MCF 10A (cell line): ENCODE measurements around the gene PRSS22. TPM values are rescaled to one million over a fixed set of nuclear protein-coding genes. Genes with fewer than 3 reads are reported as not detected.

Experiments
- BruUV-seq: library from RNA; stranded (reverse); fragments of 400-500 nt; replicated peaks from 2 replicates; lab custom pipeline; 2021; lab: Mats Ljungman, UMichigan
- CTCF ChIA-PET: fragments of 300-600 bp; sonication (Branson Sonifier 250); formaldehyde crosslinking; extraction: SDS; loops from one replicate; lab custom pipeline; 2021; ENCODE audit warnings: antibody characterized with exemption, inconsistent platforms; lab: Yijun Ruan, JAX
- POLR2A ChIA-PET: fragments of 300-600, 350-650 bp; sonication (Branson Sonifier 250); formaldehyde crosslinking; extraction: SDS; loops from one replicate; lab custom pipeline; 2020; ENCODE audit warnings: antibody characterized with exemption, inconsistent platforms; lab: Yijun Ruan, JAX
- DNase-seq: peaks from one replicate; pipeline ENCODE4 v3.0.0-alpha.2; 2018; ENCODE audit not compliant: unreplicated experiment
- H3K27ac Mint-ChIP-seq: one replicate; pipeline ENCODE4 v1.8.0; 2022; ENCODE audit warnings: mild to moderate bottlenecking, low read depth, mixed read lengths; ENCODE audit not compliant: unreplicated experiment
- H3K27me3 Mint-ChIP-seq: one replicate; pipeline ENCODE4 v1.8.0; 2022; ENCODE audit warnings: mixed read lengths; ENCODE audit not compliant: insufficient read depth, unreplicated experiment
- H3K36me3 Mint-ChIP-seq: one replicate; pipeline ENCODE4 v1.8.0; 2022; ENCODE audit warnings: mild to moderate bottlenecking, moderate library complexity, mixed read lengths; ENCODE audit not compliant: insufficient read depth, unreplicated experiment
- H3K4me1 Mint-ChIP-seq: one replicate; pipeline ENCODE4 v1.8.0; 2022; ENCODE audit warnings: mixed read lengths; ENCODE audit not compliant: insufficient read depth, unreplicated experiment
- H3K4me3 Mint-ChIP-seq: one replicate; pipeline ENCODE4 v1.8.0; 2022; ENCODE audit warnings: mild to moderate bottlenecking, moderate library complexity, mixed read lengths; ENCODE audit not compliant: unreplicated experiment
- H3K9me3 Mint-ChIP-seq: one replicate; pipeline ENCODE4 v1.8.0; 2022; ENCODE audit warnings: mixed read lengths; ENCODE audit not compliant: unreplicated experiment
- CTCF ChIP-seq: fragments of 200-600 bp; IDR thresholded peaks from one replicate; pipeline ENCODE4 v1.8.0; 2022; ENCODE audit warnings: antibody characterized with exemption, mild to moderate bottlenecking; ENCODE audit not compliant: unreplicated experiment
- intact Hi-C: fragments of 100-400 bp; cut with micrococcal nuclease; formaldehyde crosslinking; loops from 2 replicates; pipeline ENCODE4 v1.14.1; 2022
- total RNA-seq: library from RNA; stranded (reverse); gene quantifications from 2 replicates; pipeline ENCODE4 v1.2.3, GENCODE V29; 2022

PRSS22 gene
- total RNA-seq, 1 experiment from 2014 or later, result not detected

- H3K4me3 Mint-ChIP-seq, result no peak overlapping the region
- no peaks in the 10 kb centered on the region for H3K9me3 Mint-ChIP-seq
- ChIA-PET POLR2A (no interaction called here), CTCF (interaction anchor here (0.5 kb wide), 1 partner anchor 141 kb away, joined by 3 read pairs; no protein-coding TSS in a partner anchor)
- H3K4me1 Mint-ChIP-seq, result no peaks in the 10 kb centered on the region
- H3K27me3 Mint-ChIP-seq, result no peaks in the 10 kb centered on the region
- H3K36me3 Mint-ChIP-seq, result no peaks in the 10 kb centered on the region
- intact Hi-C loops, result no loop called here
- no peak for TF ChIP-seq CTCF
- DNase-seq, result no peak
- H3K27ac Mint-ChIP-seq, result no peak overlapping the region
- no TSS peak for BruUV-seq
These were observed 29.0 kb downstream of the PRSS22 start for GRCh38 chr16:2828876-2829430.

- POLR2A ChIA-PET, result no interaction called here
- TF ChIP-seq CTCF, result no peak
- intact Hi-C loops, result no loop called here
- no peak for DNase-seq
- no TSS peak for BruUV-seq
- no peaks in the 10 kb centered on the region for H3K36me3 Mint-ChIP-seq
- CTCF ChIA-PET, result no interaction called here
- no peaks in the 10 kb centered on the region for H3K4me1 Mint-ChIP-seq
- H3K9me3 Mint-ChIP-seq, result no peaks in the 10 kb centered on the region
- H3K4me3 Mint-ChIP-seq, result no peak overlapping the region
- no peak overlapping the region for H3K27ac Mint-ChIP-seq
- H3K27me3 Mint-ChIP-seq, result no peaks in the 10 kb centered on the region
These were observed 29.5 kb downstream of the PRSS22 start for GRCh38 chr16:2828521-2828840.

GRCh38 chr16:2827831-2828520 lies 30.0 kb downstream of the PRSS22 start:
- DNase-seq, result no peak
- Mint-ChIP-seq H3K27me3 (no peaks in the 10 kb centered on the region), H3K4me1 (no peaks in the 10 kb centered on the region), H3K36me3 (no peaks in the 10 kb centered on the region), H3K4me3 (no peak overlapping the region), H3K9me3 (no peaks in the 10 kb centered on the region), H3K27ac (no peak overlapping the region)
- BruUV-seq, result no TSS peak
- no peak for TF ChIP-seq CTCF
- CTCF ChIA-PET, result no interaction called here
- POLR2A ChIA-PET, result no interaction called here
- intact Hi-C loops, result no loop called here

- ChIA-PET CTCF (no interaction called here), POLR2A (interaction anchor here (0.5 kb wide), 1 partner anchor 126 kb away, joined by 3 read pairs; no protein-coding TSS in a partner anchor)
- no peak overlapping the region for H3K4me3 Mint-ChIP-seq
- intact Hi-C loops, result no loop called here
- H3K36me3 Mint-ChIP-seq, result no peaks in the 10 kb centered on the region
- no peaks in the 10 kb centered on the region for H3K27me3 Mint-ChIP-seq
- no TSS peak for BruUV-seq
- DNase-seq, result no peak
- no peak for TF ChIP-seq CTCF
- no peak overlapping the region for H3K27ac Mint-ChIP-seq
- H3K9me3 Mint-ChIP-seq, result no peaks in the 10 kb centered on the region
- no peaks in the 10 kb centered on the region for H3K4me1 Mint-ChIP-seq
These were observed 30.6 kb downstream of the PRSS22 start for GRCh38 chr16:2827374-2827791.
